ENCODE measurements around the gene UIMC1.
"Not testable (repeated sequence)": the region's sequence is repeated elsewhere in the genome, so short reads cannot be mapped to it uniquely, and the experiment has no call there.

The UIMC1 gene

DNA sequence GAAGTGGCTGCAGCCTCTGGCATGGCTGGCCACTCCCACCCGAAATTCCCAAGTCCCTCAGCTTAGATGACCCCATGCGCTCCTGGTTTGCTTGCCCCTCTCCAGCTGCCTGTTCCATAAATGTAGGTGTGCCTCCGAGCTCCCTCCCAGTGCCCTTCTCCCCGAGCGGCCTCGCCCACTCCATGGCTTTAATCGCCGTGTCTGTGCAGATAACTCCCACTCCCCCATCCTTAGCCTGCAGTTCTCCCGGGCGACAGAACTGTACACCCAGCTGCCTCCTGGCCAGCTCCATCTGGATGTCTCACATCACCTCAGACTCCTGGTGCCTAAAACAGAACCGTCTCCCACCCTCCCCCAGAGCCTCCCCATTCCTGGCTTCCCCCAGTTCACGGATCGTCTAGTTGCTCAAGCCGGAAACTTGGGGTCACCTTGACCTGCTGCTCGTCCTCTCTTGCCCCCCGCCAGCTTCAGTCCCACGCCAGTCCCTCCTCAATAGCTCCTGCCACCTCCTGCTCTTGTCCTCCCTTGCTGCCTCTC is 131.5 kb downstream of the UIMC1 start:
- FAIRE-seq = no peak
- DNase-seq (ENCODE audit: insufficient read length, low spot score) = no peak

DNA sequence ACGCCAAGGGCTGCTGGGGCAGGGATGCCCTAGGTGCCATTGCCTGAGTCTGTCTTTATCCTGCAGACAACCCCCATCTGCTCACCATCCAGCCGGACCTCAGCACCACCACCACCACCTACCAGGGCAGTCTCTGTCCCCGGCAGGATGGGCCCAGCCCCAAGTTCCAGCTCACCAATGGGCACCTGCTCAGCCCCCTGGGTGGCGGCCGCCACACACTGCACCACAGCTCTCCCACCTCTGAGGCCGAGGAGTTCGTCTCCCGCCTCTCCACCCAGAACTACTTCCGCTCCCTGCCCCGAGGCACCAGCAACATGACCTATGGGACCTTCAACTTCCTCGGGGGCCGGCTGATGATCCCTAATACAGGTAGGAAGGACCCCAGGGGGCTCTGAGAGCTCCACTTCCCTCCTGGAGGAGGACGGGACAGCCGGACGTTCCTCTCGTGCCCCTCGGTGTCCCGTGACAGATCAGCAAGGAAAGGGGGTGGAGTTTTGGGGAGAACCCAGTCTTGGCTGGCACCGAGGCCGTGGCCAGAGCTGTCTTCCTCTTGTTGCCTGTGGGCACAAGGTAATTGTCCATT is 132.3 kb downstream of the UIMC1 start:
- FAIRE-seq = no peak
- no peak for DNase-seq (ENCODE audit: insufficient read length, low spot score)

DNA sequence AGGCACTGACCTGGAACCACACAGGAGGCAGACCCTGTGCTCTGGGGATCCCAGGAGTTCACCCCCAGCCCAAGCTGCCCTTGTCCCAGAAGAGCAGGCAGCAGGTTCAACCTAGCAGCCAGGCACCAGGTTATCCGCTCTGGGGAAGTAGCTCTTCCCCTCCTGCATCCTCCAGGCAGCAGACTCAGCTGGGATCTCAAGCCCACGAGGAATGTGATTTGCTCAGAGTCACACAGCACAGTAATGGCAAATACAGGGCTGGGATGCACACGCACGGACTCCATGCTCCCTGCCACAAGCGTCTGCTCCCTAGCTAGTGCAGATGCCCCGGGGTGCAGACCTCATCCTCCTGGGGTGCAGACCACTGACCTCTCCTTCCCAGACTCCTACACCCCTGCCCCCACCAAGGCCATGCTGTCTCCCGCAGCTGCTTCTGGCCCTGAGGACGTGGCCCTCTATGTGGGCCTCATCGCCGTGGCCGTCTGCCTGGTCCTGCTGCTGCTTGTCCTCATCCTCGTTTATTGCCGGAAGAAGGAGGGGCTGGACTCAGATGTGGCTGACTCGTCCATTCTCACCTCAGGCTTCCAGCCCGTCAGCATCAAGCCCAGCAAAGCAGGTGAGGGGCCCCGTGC is 132.9 kb downstream of the UIMC1 start:
- FAIRE-seq = no peak
- no peak for DNase-seq (ENCODE audit: insufficient read length, low spot score)

DNA sequence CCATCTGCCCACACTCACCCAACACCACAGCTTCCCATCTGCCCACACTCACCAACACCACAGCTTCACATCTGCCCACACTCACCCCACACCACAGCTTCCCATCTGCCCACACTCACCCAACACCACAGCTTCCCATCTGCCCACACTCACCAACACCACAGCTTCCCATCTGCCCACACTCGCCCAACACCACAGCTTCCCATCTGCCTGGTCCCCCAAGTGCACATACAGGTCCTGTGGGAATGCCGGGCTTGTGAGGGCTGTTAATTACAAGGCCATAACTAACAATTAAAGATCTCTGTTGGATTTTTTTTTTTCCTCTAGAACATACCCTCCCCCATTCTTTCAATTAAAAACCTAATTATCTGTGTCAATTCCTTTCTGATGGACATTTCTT is 133.6 kb downstream of the UIMC1 start:
- not testable (repeated sequence) for FAIRE-seq; DNase-seq (ENCODE audit: insufficient read length, low spot score)

DNA sequence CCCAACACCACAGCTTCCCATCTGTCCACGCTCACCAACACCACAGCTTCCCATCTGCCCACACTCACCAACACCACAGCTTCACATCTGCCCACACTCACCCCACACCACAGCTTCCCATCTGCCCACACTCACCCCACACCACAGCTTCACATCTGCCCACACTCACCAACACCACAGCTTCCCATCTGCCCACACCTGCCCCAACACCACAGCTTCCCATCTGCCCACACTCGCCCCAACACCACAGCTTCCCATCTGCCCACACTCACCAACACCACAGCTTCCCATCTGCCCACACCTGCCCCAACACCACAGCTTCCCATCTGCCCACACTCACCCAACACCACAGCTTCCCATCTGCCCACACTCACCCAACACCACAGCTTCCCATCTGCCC is 134.0 kb downstream of the UIMC1 start:
- FAIRE-seq; DNase-seq (ENCODE audit: insufficient read length, low spot score): not testable (repeated sequence)

GRCh38 chr5:176870644-176871043 is 135.9 kb downstream of the UIMC1 start:
- DNase-seq (ENCODE audit: insufficient read length, low spot score); FAIRE-seq: not testable (repeated sequence)

DNA sequence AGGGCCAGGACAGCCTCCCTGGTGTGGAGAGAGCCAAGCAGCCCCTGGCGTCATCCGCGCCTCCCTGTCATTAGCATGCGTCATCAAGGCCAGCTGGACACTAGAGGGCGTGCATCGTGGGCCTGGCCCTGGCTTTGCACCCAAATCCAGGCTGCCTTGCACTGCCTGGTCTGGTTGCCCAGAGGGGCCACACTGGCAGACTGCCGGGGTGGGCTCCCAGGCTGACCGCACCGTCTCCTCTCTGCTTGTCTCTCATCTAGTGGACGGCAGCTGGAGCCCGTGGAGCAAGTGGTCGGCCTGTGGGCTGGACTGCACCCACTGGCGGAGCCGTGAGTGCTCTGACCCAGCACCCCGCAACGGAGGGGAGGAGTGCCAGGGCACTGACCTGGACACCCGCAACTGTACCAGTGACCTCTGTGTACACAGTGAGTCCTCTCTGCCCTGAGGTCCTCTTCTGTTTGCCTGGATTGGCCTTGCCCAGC is 136.4 kb downstream of the UIMC1 start:
- FAIRE-seq = peak; percentile 59
- peak; percentile 48 for DNase-seq (ENCODE audit: insufficient read length, low spot score)

- no peak for DNase-seq (ENCODE audit: insufficient read length, low spot score)
- no peak for FAIRE-seq
Observed at GRCh38 chr5:176869501-176870109, 137.0 kb downstream of the UIMC1 start.

GRCh38 chr5:176868731-176869130 is 137.8 kb downstream of the UIMC1 start:
- no peak for FAIRE-seq
- no peak for DNase-seq (ENCODE audit: insufficient read length, low spot score)

DNA sequence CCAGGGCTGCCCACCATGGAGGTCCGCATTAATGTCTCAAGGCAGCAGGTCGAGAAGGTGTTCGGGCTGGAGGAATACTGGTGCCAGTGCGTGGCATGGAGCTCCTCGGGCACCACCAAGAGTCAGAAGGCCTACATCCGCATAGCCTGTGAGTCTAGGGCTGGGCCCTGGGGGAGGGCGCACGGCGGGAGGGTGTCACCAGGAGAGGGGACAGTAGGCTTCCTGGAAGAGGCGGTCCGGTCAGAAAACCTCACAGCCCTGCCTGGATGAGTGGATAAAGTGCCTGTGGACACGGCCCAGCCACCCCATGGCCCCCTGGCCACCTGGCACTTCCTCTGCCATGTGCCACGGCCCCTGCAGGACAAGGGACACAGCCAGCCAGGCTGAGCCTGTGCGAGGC is 138.5 kb downstream of the UIMC1 start:
- DNase-seq (ENCODE audit: insufficient read length, low spot score) = no peak

DNA sequence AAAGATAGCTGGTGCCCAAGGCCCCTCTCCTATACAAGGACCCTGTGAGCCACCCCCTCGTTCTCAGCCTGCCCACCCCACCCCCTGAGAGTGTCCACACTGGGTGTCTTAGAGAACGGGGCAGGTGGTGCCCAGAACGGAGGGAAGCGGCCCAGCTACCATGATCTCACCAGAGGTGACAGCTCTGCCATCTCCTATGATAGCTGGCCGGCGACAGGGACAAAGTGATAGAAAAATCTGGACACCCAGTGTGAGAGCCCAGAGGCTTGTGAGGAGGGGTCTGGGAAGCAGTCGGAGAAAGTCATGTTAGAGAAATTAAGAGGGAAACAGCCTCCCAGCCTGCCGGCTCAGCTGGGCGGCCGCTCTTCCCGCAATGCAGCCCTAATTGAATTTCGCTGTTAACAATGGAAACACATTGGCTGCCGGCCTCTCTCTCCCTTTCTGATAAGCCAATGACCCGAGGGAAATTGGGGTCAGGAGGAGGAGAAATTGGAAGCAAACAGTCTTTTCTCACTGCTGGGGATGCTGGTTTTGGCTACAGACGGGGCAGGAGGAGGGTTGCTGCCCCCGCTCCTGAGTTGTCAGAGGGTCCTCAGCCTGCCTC is 139.8 kb downstream of the UIMC1 start:
- DNase-seq (ENCODE audit: insufficient read length, low spot score) (no peak), FAIRE-seq (no peak)

More for the DNA sequence above, 138.5 kb downstream of the UIMC1 start:
- no peak for FAIRE-seq

- FAIRE-seq = no peak
- no peak for DNase-seq (ENCODE audit: insufficient read length, low spot score)
Observed at GRCh38 chr5:176865964-176866363, 140.6 kb downstream of the UIMC1 start.

GRCh38 chr5:176864755-176865154 is 141.8 kb downstream of the UIMC1 start:
- FAIRE-seq = no peak
- no peak for DNase-seq (ENCODE audit: insufficient read length, low spot score)

DNA sequence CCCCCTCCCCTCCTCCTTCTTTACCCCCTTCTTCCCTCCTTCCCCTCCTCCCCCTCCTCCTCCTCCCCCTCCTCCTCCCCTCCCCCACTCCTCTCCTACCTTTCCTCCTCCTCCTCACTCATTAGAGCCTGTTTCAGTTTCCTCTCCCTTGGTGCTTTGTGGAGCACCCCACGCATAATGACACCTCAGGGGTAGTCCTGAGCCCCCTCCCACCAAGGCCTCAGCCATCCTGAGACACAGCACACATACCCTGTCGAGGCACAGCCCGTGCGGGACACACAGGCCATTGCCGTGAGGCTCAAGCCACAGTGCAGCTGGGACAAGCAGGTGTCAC is 142.8 kb downstream of the UIMC1 start:
- no peak for FAIRE-seq

DNA sequence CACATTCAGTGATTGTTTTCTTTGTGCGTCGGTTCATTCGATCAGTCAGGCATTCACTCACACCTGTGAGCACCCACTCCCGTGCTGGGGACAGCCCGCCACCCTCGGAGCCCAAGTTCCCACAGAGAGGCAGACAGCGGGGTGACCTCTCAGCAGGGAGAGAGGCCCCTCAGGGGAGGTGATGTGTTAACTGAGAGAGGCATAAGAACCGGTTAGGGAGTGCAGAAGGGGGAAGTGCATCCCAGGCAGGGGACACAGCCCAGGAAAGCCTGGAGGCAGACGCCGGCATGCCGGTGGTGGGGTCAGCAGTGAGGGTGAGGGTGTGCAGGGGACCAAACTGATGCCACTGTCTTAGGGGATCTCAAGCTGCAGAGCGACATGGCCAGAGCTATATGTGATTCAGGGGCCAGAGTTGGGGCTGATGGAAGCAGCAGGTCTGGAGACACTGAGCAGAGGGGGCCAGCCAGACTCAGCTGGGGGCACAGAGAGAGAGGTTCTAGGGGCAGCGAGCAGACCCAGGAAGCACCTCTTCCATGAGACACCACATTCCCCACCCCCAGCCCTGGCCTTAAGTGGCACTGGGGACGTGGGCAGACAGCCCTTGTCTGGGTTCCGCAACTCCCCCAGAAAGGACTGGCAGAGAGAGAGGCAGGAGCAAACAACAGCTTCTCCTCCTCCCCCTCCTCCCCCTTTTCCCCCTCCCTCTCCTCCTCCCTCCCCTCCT is 143.4 kb downstream of the UIMC1 start:
- no peak for DNase-seq (ENCODE audit: insufficient read length, low spot score)
- FAIRE-seq = no peak

More for the DNA sequence above, 142.8 kb downstream of the UIMC1 start:
- DNase-seq (ENCODE audit: insufficient read length, low spot score) = no peak

GRCh38 chr5:176862330-176862995 is 144.1 kb downstream of the UIMC1 start:
- DNase-seq (ENCODE audit: insufficient read length, low spot score) = no peak
- FAIRE-seq = no peak

GRCh38 chr5:176861276-176861675 is 145.3 kb downstream of the UIMC1 start:
- FAIRE-seq = no peak
- DNase-seq (ENCODE audit: insufficient read length, low spot score) = no peak

DNA sequence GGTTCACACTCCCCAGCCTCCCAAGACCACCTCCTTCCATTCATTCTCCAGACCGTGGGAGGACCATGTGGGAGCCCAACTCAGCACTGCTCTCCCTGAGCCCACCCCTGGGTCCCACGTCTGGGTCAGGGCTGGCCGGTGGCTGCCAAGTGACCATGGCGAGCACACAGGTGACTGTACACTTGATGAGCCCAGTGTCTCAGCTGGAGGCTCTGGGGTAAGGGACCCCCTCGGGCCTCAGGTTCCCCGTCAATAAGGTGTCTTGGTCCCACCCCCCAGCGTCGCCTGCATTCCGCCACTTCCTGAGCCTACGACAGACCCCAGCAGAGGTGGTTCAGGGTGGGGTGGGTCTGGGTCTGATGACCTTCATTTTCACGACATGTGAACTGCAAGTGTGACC is 146.2 kb downstream of the UIMC1 start:
- FAIRE-seq = no peak
- no peak for DNase-seq (ENCODE audit: insufficient read length, low spot score)

DNA sequence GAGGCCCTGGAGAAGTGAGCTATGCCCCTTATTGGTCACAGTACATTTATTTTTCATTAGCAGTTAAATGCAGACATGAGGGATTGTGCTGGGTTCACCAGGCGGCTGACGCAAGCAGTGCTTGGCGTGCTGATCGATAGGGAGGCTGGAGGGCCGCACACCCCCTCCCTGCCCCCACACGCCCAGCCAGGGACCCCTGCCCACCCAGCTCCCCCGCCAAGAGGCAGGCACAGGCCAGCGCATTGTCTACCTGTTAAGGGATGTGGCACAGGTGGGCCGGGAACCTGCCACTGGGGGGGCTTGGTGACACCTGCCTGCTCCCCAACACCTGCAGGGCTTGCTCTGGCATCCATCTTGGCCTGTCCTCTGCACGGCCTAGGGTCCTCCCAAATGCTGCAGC is 146.7 kb downstream of the UIMC1 start:
- FAIRE-seq (no peak), DNase-seq (ENCODE audit: insufficient read length, low spot score) (no peak)

- no peak for DNase-seq (ENCODE audit: insufficient read length, low spot score)
- no peak for FAIRE-seq
Observed at GRCh38 chr5:176857894-176858273, 148.7 kb downstream of the UIMC1 start.
